HG03108 (cell line): ENCODE results near the gene KRTAP4-5.
"Not testable (repeated sequence)": the region's sequence is repeated elsewhere in the genome, so short reads cannot be mapped to it uniquely, and the experiment has no call there.

Experiments
- ATAC-seq: cut with Tn5 transposase; IDR thresholded peaks from one replicate; pipeline ENCODE4 v1.9.1; 2021; ENCODE audit warnings: moderate library complexity; ENCODE audit not compliant: unreplicated experiment

KRTAP4-5 gene

DNA sequence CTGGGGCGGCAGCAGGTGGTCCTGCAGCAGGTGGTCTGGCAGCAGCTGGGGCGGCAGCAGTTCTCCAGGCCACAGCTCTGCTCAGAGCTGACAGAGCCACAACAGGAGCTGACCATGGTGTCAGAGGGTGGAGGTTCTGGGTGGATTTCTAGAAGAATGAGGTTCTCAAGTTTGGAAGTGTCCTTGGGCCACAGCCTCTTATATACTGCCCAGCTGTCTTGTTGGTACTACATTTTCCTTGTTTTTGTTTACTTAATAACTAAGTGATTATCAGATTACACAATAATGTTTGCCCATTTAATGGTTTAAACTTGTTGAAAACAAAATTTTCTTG lies at the start of gene KRTAP4-5:
Gene KRTAP4-5, minus strand, starts transcription at position 174 of the 334 bp plus-strand sequence. Its CDS starts 58 bp downstream, at position 116.
- no peak for ATAC-seq

GRCh38 chr17:41196068-41196467 lies 46.4 kb upstream of the KRTAP4-5 start:
- ATAC-seq = no peak

DNA sequence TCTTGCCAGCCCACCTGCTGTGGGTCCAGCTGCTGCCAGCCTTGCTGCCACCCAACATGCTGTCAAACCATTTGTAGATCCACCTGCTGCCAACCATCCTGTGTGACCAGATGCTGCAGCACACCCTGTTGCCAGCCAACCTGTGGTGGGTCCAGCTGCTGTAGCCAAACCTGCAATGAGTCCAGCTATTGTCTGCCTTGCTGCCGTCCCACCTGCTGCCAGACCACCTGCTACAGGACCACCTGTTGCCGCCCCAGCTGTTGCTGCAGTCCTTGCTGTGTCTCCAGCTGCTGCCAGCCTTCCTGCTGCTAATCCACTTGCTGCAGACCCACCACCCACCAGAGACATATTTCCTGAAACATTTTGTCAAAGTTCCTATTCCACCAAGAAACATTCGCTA lies 40.7 kb upstream of the KRTAP4-5 start:
- no peak for ATAC-seq

DNA sequence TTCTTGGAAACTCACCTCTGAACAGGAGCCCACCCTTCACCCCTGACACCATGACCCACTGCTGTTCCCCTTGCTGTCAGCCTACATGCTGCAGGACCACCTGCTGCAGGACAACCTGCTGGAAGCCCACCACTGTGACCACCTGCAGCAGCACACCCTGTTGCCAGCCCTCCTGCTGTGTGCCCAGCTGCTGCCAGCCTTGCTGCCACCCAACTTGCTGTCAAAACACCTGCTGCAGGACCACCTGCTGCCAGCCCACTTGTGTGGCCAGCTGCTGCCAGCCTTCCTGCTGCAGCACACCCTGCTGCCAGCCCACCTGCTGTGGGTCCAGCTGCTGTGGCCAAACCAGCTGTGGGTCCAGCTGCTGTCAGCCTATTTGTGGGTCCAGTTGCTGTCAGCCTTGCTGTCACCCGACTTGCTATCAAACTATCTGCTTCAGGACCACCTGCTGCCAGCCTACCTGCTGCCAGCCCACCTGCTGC lies 40.3 kb upstream of the KRTAP4-5 start, which contains the start of gene KRTAP9-1:
Gene KRTAP9-1, plus strand, starts transcription at position 51 of the 482 bp plus-strand sequence. Its CDS starts 0 bp downstream, at position 51.
- ATAC-seq = not testable (repeated sequence)

- no peak for ATAC-seq
These were observed 37.2 kb upstream of the KRTAP4-5 start for GRCh38 chr17:41186872-41187271.

GRCh38 chr17:41185001-41185400 lies 35.4 kb upstream of the KRTAP4-5 start:
- ATAC-seq = no peak

DNA sequence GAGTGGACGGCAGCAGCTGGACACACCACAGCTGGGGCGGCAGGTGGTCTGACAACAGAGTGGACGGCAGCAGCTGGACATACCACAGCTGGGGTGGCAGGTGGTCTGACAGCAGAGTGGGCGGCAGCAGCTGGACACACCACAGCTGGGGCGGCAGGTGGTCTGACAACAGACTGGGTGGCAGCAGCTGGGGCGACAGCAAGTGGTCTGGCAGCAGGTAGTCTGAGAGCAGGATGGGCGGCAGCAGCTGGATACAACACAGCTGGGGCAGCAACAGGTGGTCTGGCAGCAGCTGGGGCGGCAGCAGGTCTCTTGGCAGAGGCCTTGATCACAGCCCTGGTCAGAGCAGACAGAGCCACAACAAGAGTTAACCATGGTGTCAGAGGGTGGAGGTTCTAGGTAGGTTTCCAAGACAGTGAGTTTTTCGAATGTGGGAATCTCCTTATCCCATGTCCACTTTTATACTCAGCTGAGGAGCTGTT lies 34.9 kb upstream of the KRTAP4-5 start, which contains the start of gene KRTAP4-1:
Gene KRTAP4-1, minus strand, starts transcription at position 432 of the 482 bp plus-strand sequence. Its CDS starts 57 bp downstream, at position 375.
- ATAC-seq = no peak

DNA sequence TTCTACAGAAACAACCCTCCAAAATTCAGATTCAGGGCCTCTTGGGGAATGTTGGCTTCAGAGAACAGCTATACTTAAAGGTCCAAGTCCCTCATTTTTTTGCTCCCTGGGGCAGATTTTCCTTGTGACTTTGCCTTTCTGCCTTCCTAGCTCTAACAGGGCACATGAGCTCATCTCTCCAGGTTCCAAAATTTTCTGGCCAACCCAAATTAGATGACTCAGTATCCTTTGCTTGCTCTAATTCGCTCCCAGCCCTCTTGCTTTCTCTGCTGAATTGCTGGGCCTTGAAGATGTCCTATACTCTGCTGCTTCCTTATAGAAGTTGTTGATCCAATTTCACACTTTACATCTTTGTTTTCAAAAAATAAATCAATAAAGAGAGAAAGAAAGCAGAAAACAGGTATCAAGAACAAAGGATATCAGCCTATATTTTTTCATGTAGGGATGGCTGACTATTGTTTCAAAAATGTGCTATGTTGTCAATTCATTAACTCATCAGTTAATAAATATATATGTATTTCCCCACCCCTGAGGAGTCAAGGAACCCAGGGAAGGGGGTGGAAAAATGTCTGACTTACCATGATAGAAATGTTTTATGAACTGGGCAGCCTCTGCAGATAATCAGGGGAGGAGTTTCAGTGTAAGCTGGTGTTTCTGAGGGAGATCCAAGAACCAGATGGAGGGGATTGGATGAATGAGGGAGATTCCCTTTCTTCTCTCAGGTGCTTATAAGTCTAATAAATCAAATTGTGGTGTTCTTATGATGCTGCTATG lies 29.4 kb upstream of the KRTAP4-5 start:
- no peak for ATAC-seq

GRCh38 chr17:41178341-41178740 lies 28.7 kb upstream of the KRTAP4-5 start:
- ATAC-seq = no peak

DNA sequence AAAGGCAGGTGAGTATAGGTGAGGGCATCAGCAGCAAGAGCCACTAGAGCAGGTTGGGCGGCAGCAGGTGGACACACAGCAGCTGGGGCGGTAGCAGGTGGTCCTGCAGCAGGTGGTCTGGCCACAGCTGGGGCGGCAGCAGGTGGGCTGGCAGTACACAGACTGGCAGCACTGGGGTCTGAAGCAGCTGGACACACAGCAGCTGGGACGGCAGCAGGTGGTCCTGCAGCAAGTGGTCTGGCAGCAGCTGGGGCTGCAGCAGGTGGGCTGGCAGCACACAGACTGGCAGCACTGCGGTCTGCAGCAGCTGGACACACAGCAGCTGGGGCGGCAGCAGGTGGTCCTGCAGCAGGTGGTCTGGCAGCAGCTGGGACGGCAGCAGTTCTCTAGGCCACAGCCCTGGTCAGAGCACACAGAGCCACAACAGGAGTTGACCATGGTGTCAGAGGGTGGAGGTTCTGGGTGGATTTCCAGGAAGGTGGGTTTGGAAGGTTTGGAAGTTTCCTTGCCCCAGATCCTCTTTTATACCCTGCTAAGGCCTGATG lies 28.2 kb upstream of the KRTAP4-5 start, which contains the start of gene KRTAP4-2:
Gene KRTAP4-2, minus strand, starts transcription at position 495 of the 545 bp plus-strand sequence. Its CDS starts 57 bp downstream, at position 438.
- no peak for ATAC-seq

- no peak for ATAC-seq
These were observed 27.2 kb upstream of the KRTAP4-5 start for GRCh38 chr17:41176744-41177387.

- no peak for ATAC-seq
These were observed 22.3 kb upstream of the KRTAP4-5 start for GRCh38 chr17:41171886-41172285.

GRCh38 chr17:41168121-41168520 lies 18.5 kb upstream of the KRTAP4-5 start, which contains the start of gene KRTAP4-3:
Gene KRTAP4-3 (minus strand): TSS chr17:41168221. CDS start chr17:41168172, 49 bp downstream.
- ATAC-seq = no peak

- no peak for ATAC-seq
These were observed 17.9 kb upstream of the KRTAP4-5 start for GRCh38 chr17:41167561-41167960.

DNA sequence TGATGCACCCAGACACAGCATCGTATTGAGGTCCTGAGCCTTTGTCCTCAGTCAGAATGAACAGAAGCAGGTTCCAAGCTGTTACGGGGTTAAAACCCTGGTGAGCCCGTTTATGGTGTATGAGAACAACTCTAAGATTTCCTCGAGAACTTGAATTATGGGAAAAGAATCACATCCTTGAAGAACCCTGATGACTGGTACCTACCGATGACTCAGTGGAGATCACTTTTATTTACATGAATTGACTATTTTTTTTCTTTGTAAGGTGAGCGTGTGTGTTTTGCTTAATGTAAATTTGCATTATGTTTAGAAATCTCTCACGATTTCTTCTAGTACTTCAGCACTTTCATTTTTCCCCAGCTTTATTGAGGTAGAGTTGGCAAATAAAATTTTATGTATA lies 14.2 kb upstream of the KRTAP4-5 start:
- ATAC-seq = no peak

GRCh38 chr17:41160648-41161047 lies 11.0 kb upstream of the KRTAP4-5 start, which contains the start of gene KRTAP4-4:
Gene KRTAP4-4 (minus strand): TSS chr17:41160748. CDS start chr17:41160691, 57 bp downstream.
- no peak for ATAC-seq

DNA sequence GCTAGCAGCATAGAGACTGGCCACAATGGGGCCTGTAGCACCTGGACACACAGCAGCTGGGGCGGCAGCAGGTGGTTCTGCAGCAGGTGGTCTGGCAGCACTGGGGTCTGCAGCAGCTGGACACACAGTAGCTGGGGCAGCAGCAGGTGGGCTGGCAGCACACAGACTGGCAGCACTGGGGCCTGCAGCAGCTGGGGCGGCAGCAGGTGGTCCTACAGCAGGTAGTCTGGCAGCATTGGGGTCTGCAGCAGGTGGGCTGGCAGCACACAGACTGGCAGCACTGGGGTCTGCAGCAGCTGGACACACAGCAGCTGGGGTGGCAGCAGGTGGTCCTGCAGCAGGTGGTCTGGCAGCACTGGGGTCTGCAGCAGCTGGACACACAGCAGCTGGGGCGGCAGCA lies 10.6 kb upstream of the KRTAP4-5 start:
- not testable (repeated sequence) for ATAC-seq

GRCh38 chr17:41153856-41154255 lies 4.2 kb upstream of the KRTAP4-5 start:
- ATAC-seq = no peak

- no peak for ATAC-seq
These were observed 1.9 kb upstream of the KRTAP4-5 start for GRCh38 chr17:41151525-41151924.

DNA sequence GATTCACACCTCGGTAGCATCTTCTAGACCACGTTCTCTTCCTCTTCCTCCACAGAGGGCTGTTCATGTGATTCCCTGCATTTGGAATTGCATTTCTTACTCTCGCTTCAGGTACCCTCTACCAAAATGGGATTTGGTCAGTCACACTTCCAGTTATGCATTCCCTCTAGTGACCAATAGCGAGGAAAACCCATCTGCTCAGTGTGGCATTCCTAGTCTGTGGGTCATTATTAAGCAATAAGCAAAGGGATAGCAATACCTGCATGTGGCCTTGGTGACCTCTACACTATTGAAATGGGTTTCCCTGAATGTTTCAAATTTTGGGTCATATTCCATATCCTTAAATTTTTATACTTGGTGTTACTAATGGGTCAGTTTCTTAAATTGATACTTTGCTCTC lies 401 bp upstream of the KRTAP4-5 start:
- no peak for ATAC-seq

DNA sequence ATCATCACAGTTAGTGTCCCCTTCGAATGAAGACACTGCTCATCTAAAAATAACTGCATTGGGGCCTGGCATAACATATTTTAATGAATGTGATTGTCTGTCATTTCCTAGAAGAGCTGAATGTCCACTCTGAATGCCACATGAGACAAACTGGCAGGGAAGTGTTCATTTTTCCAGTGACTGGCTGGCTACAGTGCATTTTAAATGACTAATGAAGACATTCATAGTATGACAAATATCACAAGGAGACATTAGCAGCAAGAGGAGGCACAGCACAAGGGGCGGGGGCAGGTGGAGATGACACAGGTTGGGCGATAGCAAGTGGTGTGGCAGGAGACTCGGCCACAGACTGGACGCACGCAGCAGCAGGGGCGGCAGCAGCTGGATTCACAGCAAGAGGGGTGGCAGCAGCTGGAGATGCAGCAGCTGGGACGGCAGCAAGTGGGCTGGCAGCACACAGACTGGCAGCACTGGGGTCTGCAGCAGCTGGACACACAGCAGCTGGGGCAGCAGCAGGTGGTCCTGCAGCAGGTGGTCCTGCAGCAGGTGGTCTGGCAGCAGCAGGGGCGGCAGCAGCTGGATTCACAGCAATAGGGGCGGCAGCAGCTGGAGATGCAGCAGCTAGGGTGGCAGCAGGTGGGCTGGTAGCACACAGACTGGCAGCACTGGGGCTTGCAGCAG lies 514 bp downstream of the KRTAP4-5 start:
- not testable (repeated sequence) for ATAC-seq
